Esophagus squamous epithelium (tissue), 5 donors: ENCODE measurements around the gene DCP1A. TPM values are rescaled to one million over a fixed set of nuclear protein-coding genes. Genes with fewer than 3 reads are reported as not detected.

Experiments used
- DNase-seq: peaks from one replicate; lab custom pipeline; 2025; lab: John Stamatoyannopoulos, UW
- H3K27ac ChIP-seq, 4 donors: fragments of 200-600 bp; sonication (generic); one replicate each; pipeline ENCODE4 v1.5.1; 2016 to 2019; ENCODE audit warnings: mild to moderate bottlenecking in 1 of 4
- H3K27me3 ChIP-seq, 4 donors: fragments of 200-600 bp; sonication (generic); 1 replicate in 3 of 4; 2 replicates in 1 of 4; pipeline versions ENCODE4 v1.5.1 to v1.6.0; 2017 to 2021; ENCODE audit warnings: antibody characterized with exemption in 1 of 4
- H3K36me3 ChIP-seq, 3 donors: fragments of 200-600 bp; sonication (generic); one replicate each; pipeline ENCODE4 v1.5.1; 2016 to 2019
- H3K4me1 ChIP-seq, 3 donors: fragments of 200-600 bp; sonication (generic); one replicate each; pipeline ENCODE4 v1.5.1; 2017 to 2019
- H3K4me3 ChIP-seq, 4 donors: fragments of 200-600 bp; sonication (generic); 1 replicate in 3 of 4; 2 replicates in 1 of 4; pipeline ENCODE4 v1.5.1; 2016 to 2019; ENCODE audit warnings: mild to moderate bottlenecking in 2 of 4, moderate library complexity in 1 of 4
- H3K9me3 ChIP-seq, 3 donors: fragments of 200-600 bp; sonication (generic); one replicate each; pipeline ENCODE4 v1.5.1; 2016 to 2019
- CTCF ChIP-seq, 6 experiments: fragments of 450-650 bp in 4 of 6; fragments of 200-600 bp in 2 of 6; sonication (generic) in 2 of 6; IDR thresholded peaks; one replicate each; pipeline ENCODE4 v1.5.1; 2016 to 2019; ENCODE audit warnings: antibody characterized with exemption in 6 of 6, mild to moderate bottlenecking in 4 of 6, moderate library complexity in 4 of 6
- POLR2A ChIP-seq, 4 donors: fragments of 450-650 bp; IDR thresholded peaks; one replicate each; pipeline ENCODE4 v1.6.1; 2017; ENCODE audit warnings: antibody characterized with exemption in 4 of 4, mild to moderate bottlenecking in 4 of 4, moderate library complexity in 3 of 4
- WGBS, 2 donors: methylation state at CpG; one replicate each; pipeline ENCODE4 v1.1.5; 2018; 5-methylcytosine and 5-hydroxymethylcytosine counted together
- intact Hi-C: fragments of 100-400 bp; cut with DNase I; formaldehyde crosslinking; loops from one replicate; pipeline ENCODE4 v1.15.0; 2022
- total RNA-seq, 4 donors: library from RNA; depleted of rRNA; stranded (reverse); fragments of >200 nt; gene quantifications; one replicate each; pipeline ENCODE4 v1.1.0, GENCODE V29; 2016
- donor health status: DM: yes; HTN: yes; CAD: no.

The DCP1A gene
- total RNA-seq, 4 donors from 2014 or later, result 12.7 to 17.4 (median 14.2) TPM

DNA sequence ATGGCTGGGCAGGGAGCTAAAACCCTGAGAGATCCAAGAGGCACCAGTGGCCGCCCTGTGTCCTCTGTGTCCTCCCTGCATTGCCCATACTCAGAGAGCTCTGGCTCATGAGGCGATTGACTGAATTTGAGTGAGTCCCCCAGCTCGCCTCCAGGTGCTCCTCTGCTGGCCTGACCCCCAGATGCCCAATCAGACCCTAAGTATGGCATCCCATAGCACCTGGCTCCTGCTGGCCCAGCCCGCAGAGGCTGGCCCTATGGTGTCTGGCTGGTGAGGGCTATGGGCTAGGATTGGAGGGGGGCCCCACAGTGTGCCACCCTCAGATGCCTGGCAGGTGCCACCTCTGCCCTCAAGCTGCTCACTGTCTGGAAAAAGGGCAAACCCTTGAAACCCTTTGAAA lies 89.9 kb downstream of the DCP1A start:
- Histone ChIP-seq H3K36me3 (no peaks in the 10 kb centered on the region), H3K9me3 (no peaks in the 10 kb centered on the region), H3K4me3 (no peak overlapping the region), H3K27ac (no peak overlapping the region), H3K27me3 (no peaks in the 10 kb centered on the region), H3K4me1 (peaks cover 30 to 59% (median 32%) of the 10 kb centered on the region in 3 donors)
- 78 to 100% methylated on average over 3 of the region's 4 CpGs for WGBS, 2 donors
- intact Hi-C loops, result no loop called here
- no peak for TF ChIP-seq CTCF (IDR thresholded peaks at IDR 0.05)
- no peak for TF ChIP-seq POLR2A (IDR thresholded peaks at IDR 0.05)
- no peak for DNase-seq

- no peak for DNase-seq
- Histone ChIP-seq H3K4me1 (peaks cover 31 to 59% (median 34%) of the 10 kb centered on the region in 3 donors), H3K36me3 (no peaks in the 10 kb centered on the region), H3K27ac (no peak overlapping the region), H3K27me3 (no peaks in the 10 kb centered on the region), H3K9me3 (no peaks in the 10 kb centered on the region), H3K4me3 (no peak overlapping the region)
- intact Hi-C loops, result no loop called here
- TF ChIP-seq POLR2A (IDR thresholded peaks at IDR 0.05), result no peak
- TF ChIP-seq CTCF (IDR thresholded peaks at IDR 0.05), result no peak
- WGBS, 2 donors, result 86 to 95% methylated on average over 4 to 5 of the region's 5 CpGs
Measured at GRCh38 chr3:53256704-53257055, 90.7 kb downstream of the DCP1A start.

DNA sequence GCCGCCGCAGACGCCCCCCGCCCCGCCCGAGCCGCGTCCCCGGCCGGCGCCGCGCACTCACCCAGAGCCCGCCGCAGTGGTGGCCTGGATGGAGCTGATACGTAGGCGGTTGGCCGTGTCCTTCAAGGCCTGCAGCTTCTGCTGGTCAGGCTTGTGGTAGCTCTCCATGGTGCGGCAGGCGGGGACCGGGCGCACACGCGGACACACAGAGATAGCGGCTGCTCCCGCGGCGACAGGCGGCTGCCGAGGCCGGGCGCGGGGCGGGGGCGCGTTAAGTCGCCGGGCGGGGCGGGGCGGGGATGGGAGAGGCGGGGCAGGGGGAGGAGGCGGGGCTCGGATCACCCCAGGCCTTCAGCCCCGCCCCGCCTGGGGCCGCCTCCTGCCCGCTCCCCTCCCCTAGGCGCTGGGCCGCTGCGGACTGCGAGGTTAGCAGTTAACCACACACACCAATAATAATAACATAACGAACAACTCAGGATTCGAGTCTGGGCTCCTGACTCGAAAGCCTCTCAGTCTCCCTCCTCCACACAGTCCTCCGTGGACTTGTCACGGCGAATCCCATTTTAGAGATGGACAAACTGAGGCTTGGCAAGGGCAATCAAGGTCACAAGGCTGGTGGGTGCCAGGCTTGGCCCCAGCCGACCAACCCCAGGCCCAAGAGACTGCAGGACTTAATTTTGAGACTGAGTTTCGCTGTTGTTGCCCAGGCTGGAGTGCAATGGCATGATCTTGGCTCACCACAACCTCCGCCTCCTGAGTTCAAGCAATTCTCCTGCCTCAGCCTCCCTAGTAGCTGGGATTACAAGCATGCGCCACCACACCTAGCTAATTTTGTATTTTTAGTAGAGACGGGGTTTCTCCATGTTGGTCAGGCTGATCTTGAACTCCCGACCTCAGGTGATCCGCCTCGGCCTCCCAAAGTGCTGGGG lies 91.3 kb downstream of the DCP1A start, which contains the start of gene TKT:
TSS of gene TKT (minus strand) at position 248 of the 929 bp plus-strand sequence. CDS start at position 168, 80 bp downstream.
- Histone ChIP-seq H3K27me3 (no peaks in the 10 kb centered on the region), H3K36me3 (peaks cover 0 to 3% (median 0%) of the 10 kb centered on the region in 3 donors), H3K27ac (peak within 1 kb of the TSS; percentile 92 to 96 (median 94)), H3K4me1 (peaks cover 31 to 59% (median 38%) of the 10 kb centered on the region in 3 donors), H3K9me3 (no peaks in the 10 kb centered on the region), H3K4me3 (peak within 1 kb of the TSS; percentile 74 to 99 (median 94))
- intact Hi-C loops, result no loop called here
- TF ChIP-seq POLR2A (IDR thresholded peaks at IDR 0.05) (peak in 2 of 4 donors; percentile 55 to 83), CTCF (IDR thresholded peaks at IDR 0.05) (peak in 1 of 6 experiments; percentile 3)
- peak; percentile 40 for DNase-seq
- 58 to 88% methylated on average over 8 to 13 of the region's 66 CpGs for WGBS, 2 donors

GRCh38 chr3:53255423-53255774 lies 91.9 kb downstream of the DCP1A start:
- H3K4me3 ChIP-seq, result peak overlapping the region; percentile 74 to 99 (median 94)

More at GRCh38 chr3:53255423-53255774, 91.9 kb downstream of the DCP1A start:
- no peak for DNase-seq
- intact Hi-C loops, result no loop called here
- no peaks in the 10 kb centered on the region for H3K27me3 ChIP-seq
- H3K36me3 ChIP-seq, result peaks cover 0 to 9% (median 0%) of the 10 kb centered on the region in 3 donors
- H3K4me1 ChIP-seq, result peaks cover 36 to 65% (median 44%) of the 10 kb centered on the region in 3 donors
- H3K27ac ChIP-seq, result peak overlapping the region; percentile 92 to 96 (median 94)
- no peak for TF ChIP-seq POLR2A (IDR thresholded peaks at IDR 0.05)
- no peak for TF ChIP-seq CTCF (IDR thresholded peaks at IDR 0.05)
- 0% methylated on average over 4 of the region's 44 CpGs; no CpG with 5 or more reads in 1 of the 2 donors for WGBS, 2 donors
- H3K9me3 ChIP-seq, result no peaks in the 10 kb centered on the region
